Naive B cell (primary cell): ENCODE measurements around the gene GORASP2. TPM values are rescaled to one million over a fixed set of nuclear protein-coding genes. Genes with fewer than 3 reads are reported as not detected.

Experiments used
- ATAC-seq, 2 donors: fragments of 150-1000 bp; cut with Tn5 transposase; 2 replicates each; pipeline ENCODE4 v1.10.0; 2021; ENCODE audit warnings: low read depth in 2 of 2, mild to moderate bottlenecking in 2 of 2, moderate library complexity in 2 of 2
- DNase-seq: peaks from one replicate; pipeline ENCODE4 v3.0.0; 2022
- H3K27ac Mint-ChIP-seq, 6 donors: one replicate each; pipeline ENCODE4 v1.8.0; 2020 to 2022; ENCODE audit warnings: mild to moderate bottlenecking in 6 of 6, mixed read lengths in 6 of 6, moderate library complexity in 5 of 6, inconsistent platforms in 2 of 6
- H3K27me3 Mint-ChIP-seq, 3 donors: one replicate each; pipeline ENCODE4 v1.8.0; 2021 to 2022; ENCODE audit warnings: mixed read lengths in 3 of 3, mild to moderate bottlenecking in 1 of 3
- H3K36me3 Mint-ChIP-seq, 2 donors: one replicate each; pipeline ENCODE4 v1.8.0; 2020 to 2022; ENCODE audit warnings: mixed read lengths in 2 of 2, inconsistent platforms in 1 of 2, mild to moderate bottlenecking in 1 of 2
- H3K4me1 Mint-ChIP-seq, 3 donors: one replicate each; pipeline ENCODE4 v1.8.0; 2020 to 2022; ENCODE audit warnings: mixed read lengths in 3 of 3, inconsistent platforms in 1 of 3, mild to moderate bottlenecking in 1 of 3, moderate library complexity in 1 of 3
- H3K4me3 Mint-ChIP-seq, 8 donors: one replicate each; pipeline ENCODE4 v1.8.0; 2020 to 2022; ENCODE audit warnings: mild to moderate bottlenecking in 8 of 8, mixed read lengths in 8 of 8, moderate library complexity in 8 of 8, inconsistent platforms in 2 of 8
- H3K9me3 Mint-ChIP-seq, 7 donors: one replicate each; pipeline ENCODE4 v1.8.0; 2020 to 2022; ENCODE audit warnings: mixed read lengths in 7 of 7, mild to moderate bottlenecking in 5 of 7, inconsistent platforms in 2 of 7, moderate library complexity in 1 of 7
- polyA plus RNA-seq, 6 donors: library from polyadenylated mRNA; unstranded; fragments of 300-500 nt; fragmentation: Illumina TruSeq; gene quantifications; one replicate each; pipeline ENCODE4 v1.2.3, GENCODE V29; 2021; ENCODE audit warnings: low read depth in 6 of 6

GORASP2 gene
- polyA plus RNA-seq, 6 donors from 2014 or later = 51.7 to 93.6 (median 63.2) TPM

DNA sequence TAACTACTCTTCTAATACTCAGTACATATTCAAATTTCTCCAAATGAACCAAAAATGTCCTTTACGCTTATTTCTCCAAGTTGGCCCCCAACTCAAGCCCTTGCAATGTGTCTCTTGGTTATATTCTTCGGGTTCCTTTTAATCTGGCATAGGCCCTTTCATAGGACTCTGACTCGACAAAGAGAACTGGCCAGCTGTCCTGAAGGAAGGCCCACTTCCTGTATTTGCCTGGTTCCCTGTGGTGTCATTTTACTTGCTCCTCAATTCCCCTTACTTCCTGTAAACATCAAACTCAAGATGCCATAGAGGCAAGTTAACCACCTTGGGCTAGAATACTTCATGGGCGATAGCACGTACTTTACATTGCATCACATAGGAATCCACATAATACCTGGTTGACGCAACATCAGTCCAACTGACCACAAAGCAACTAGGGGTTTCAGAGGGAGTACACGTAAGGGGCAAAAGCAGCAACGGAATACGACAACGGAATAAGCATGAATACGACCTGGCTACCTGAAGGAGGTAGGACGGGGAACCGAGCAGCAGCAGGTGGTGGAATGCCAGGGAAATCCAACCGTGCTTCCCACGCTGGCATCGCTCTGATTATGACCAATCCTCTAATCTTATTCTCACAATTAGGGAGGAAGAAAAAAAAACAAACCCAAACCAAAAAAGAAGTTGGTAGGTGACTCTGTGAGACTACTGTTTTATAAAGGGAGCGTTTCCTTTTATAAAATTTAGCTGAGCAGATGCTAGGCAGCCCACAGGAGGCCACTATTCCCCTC lies 823 bp upstream of the GORASP2 start:
- H3K9me3 Mint-ChIP-seq = peaks cover 0 to 7% (median 0%) of the 10 kb centered on the region in 7 donors
- H3K27me3 Mint-ChIP-seq = no peaks in the 10 kb centered on the region
- no peak for ATAC-seq
- H3K27ac Mint-ChIP-seq = peak overlapping the region; percentile 80 to 96 (median 94)
- peaks cover 22 to 35% (median 25%) of the 10 kb centered on the region in 3 donors for H3K4me1 Mint-ChIP-seq
- H3K36me3 Mint-ChIP-seq = no peaks in the 10 kb centered on the region
- H3K4me3 Mint-ChIP-seq = peak overlapping the region; percentile 90 to 99 (median 94)
- DNase-seq = no peak

DNA sequence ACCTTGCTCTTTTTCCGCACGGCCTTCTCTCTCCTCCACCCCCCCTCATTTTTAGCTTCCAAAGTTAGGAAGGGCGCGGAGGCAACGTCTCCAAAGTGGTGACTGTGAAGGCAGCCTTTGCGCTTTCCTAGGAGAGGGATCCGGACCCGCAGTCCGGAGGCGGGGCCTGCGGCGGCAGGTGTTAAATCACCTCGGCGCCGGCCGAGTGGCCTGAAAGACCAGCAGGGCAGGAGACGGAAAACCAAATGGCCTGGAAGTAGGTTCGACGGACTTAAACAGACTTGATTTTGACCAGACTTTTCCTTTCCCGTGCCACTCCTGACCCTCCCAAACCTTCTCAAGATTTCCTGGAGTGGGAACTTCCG lies 615 bp downstream of the GORASP2 start:
- ATAC-seq = no peak
- DNase-seq = no peak
- peak overlapping the region; percentile 78 to 96 (median 92) for H3K27ac Mint-ChIP-seq
- no peaks in the 10 kb centered on the region for H3K27me3 Mint-ChIP-seq
- H3K4me1 Mint-ChIP-seq = peaks cover 25 to 37% (median 26%) of the 10 kb centered on the region in 3 donors
- H3K4me3 Mint-ChIP-seq = peak overlapping the region; percentile 90 to 99 (median 96)
- H3K36me3 Mint-ChIP-seq = no peaks in the 10 kb centered on the region
- peaks cover 0 to 3% (median 0%) of the 10 kb centered on the region in 7 donors for H3K9me3 Mint-ChIP-seq

DNA sequence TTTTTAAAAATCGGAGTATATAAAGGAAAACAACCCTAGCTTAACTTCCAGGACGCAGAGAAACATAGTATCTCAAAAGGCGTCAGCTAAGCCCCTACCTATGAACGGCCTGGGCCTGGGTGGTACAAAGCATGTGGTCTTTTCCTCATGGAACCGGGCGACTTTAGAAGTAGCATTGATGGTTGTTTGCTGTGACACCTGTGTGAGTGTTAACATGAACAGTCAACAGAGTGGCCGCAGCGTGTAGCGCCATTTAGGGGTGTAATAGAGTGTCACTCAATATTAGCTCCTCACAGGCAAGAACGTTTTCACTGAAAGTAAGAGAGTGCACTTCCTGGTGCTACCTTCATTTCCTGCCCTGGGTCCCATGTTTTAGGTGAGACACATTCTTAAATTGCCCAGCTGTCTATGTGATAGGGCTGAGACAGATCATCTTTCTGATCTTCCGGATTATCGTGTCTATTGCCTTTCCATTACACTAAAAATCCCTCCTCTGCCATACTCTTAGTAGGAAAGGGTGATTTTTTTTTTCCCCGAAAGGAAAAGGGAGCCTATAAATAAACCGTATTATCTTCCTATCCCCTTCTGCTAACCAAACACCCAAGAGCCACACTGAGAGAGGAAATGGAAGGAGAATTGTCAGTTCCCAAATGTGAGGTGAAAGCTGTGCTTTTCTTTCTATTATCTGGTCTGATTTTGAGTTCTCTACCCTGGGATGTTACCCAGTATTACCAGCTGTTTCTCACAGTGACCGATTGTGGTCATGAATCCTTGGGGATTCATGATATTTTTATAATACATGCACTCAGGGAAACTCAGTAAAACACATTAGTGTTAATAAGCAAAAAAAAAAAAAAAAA lies 1.3 kb downstream of the GORASP2 start:
- H3K4me1 Mint-ChIP-seq = peaks cover 26 to 44% (median 27%) of the 10 kb centered on the region in 3 donors
- peak overlapping the region; percentile 78 to 96 (median 92) for H3K27ac Mint-ChIP-seq
- peak; percentile 47 for DNase-seq
- peak; percentile 17 to 32 for ATAC-seq
- no peaks in the 10 kb centered on the region for H3K27me3 Mint-ChIP-seq
- peak overlapping the region; percentile 90 to 99 (median 96) for H3K4me3 Mint-ChIP-seq
- H3K36me3 Mint-ChIP-seq = no peaks in the 10 kb centered on the region
- no peaks in the 10 kb centered on the region for H3K9me3 Mint-ChIP-seq

DNA sequence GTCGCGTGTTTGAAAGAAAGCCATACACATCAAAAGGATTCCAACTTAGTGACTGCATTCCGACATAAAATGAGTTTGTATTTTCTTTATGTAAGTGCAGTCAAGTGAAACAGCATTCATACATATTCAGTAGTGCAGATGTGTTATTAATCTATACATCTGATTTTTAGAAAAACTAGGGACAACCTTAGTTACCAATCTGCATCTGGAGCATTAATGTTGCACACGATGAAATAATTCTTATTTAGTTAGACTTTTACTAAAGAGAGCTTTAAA lies 1.9 kb downstream of the GORASP2 start:
- no peak for DNase-seq
- H3K4me1 Mint-ChIP-seq = peaks cover 26 to 48% (median 32%) of the 10 kb centered on the region in 3 donors
- H3K27me3 Mint-ChIP-seq = no peaks in the 10 kb centered on the region
- H3K9me3 Mint-ChIP-seq = no peaks in the 10 kb centered on the region
- peak overlapping the region in 5 of 8 donors; percentile 90 to 99 (median 93) for H3K4me3 Mint-ChIP-seq
- no peak for ATAC-seq
- H3K27ac Mint-ChIP-seq = no peak overlapping the region
- H3K36me3 Mint-ChIP-seq = no peaks in the 10 kb centered on the region

DNA sequence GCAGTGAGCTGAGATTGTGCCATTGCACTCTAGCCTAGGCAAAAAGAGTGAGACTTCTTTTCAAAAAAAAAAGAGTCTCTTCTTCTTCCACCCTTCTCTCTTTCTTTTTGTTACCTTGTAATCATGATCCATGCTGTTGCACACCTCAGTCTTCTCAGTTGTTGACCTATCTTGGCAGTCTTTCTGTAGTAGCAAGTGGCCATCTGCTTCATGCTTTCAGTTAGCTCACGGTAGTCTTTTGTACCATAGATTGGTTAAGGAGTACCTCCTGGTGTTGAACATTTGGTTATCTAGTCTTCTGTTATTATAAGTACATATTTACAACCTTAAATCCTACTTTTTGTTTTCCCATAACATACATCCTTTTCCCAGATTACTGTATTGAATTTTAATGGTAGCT lies 3.1 kb downstream of the GORASP2 start:
- Mint-ChIP-seq H3K36me3 (no peaks in the 10 kb centered on the region), H3K27ac (no peak overlapping the region), H3K9me3 (no peaks in the 10 kb centered on the region), H3K4me1 (peaks cover 26 to 45% (median 32%) of the 10 kb centered on the region in 3 donors), H3K27me3 (no peaks in the 10 kb centered on the region), H3K4me3 (peak overlapping the region in 1 of 8 donors; percentile 72)
- no peak for DNase-seq
- ATAC-seq = no peak

DNA sequence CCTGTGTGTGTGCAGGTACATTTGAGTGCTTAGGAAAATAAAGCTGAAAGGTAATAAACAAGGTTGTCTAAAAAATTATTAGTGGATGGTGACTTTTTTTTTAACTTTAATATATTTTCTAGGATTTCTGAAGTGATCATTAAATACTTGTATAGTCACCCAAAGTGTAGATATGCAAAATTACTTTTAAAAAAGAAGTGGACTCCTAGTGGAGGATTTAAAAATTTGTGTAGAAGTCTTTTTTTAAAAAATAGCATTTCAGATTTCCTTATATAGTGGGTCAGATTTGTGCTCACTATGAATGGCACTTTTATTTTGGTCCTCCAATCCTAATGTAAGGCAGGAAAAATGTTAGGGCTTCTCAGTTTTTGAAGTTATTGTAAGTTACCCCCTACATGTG lies 3.9 kb downstream of the GORASP2 start:
- no peaks in the 10 kb centered on the region for H3K9me3 Mint-ChIP-seq
- no peak overlapping the region for H3K27ac Mint-ChIP-seq
- peaks cover 30 to 49% (median 32%) of the 10 kb centered on the region in 3 donors for H3K4me1 Mint-ChIP-seq
- no peaks in the 10 kb centered on the region for H3K27me3 Mint-ChIP-seq
- DNase-seq (no peak), ATAC-seq (no peak)
- peak overlapping the region in 1 of 8 donors; percentile 72 for H3K4me3 Mint-ChIP-seq
- no peaks in the 10 kb centered on the region for H3K36me3 Mint-ChIP-seq

DNA sequence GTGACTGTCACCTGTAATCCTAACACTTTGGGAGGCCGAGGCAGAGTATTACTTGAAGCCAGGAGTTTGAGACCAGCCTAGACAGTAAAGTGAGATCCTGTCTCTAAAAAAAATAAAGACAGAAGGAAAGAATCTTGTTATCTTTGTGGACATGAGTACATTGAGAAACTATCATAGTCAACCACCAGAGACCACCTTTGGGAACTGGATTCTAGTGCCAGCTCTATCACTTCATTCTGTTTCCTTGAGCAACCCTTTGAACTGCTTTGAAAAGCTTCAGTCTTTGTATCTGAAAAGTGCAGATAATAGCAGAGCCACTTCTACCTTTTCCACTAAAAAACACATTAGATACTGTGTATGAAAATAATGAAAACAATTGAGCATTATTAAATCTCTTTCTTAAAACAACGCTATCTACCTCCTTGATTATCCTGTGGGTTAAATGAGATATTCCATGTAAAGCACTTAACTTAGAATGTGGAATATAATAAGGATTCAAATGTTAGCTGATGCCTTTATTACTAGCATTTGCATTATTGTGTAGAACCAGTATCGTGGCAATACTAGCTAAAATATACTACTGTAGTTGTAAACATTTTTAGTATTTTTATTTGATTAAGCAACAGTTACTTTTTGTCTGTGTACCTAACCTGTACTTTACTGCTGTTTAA lies 8.8 kb downstream of the GORASP2 start:
- no peak overlapping the region for H3K4me3 Mint-ChIP-seq
- no peaks in the 10 kb centered on the region for H3K36me3 Mint-ChIP-seq
- DNase-seq = no peak
- H3K4me1 Mint-ChIP-seq = peaks cover 30 to 58% (median 34%) of the 10 kb centered on the region in 3 donors
- H3K27ac Mint-ChIP-seq = peak overlapping the region in 2 of 6 donors; percentile 18 to 73
- H3K9me3 Mint-ChIP-seq = no peaks in the 10 kb centered on the region
- H3K27me3 Mint-ChIP-seq = no peaks in the 10 kb centered on the region
- no peak for ATAC-seq

DNA sequence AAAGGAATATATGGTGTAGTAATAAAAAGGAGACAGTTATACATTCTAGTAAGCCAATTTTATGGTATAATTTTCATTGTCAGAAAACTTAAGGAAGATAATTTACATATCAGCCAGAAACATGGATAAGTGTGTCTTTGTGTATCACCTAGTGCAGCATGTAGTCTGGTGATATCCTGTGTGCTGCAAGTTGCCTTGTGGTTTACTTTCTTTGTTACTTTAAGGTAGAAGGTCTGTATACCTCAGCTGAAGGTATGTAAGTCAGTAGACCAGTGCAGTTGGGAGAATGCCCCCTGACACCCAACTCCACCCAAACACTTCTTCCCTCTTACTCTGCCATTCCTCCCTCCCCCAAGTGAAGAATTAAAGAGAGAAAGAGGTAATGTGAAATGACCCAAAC lies 11.0 kb downstream of the GORASP2 start:
- ATAC-seq = no peak
- DNase-seq = no peak
- Mint-ChIP-seq H3K4me1 (peaks cover 31 to 62% (median 45%) of the 10 kb centered on the region in 3 donors), H3K9me3 (no peaks in the 10 kb centered on the region), H3K4me3 (no peak overlapping the region), H3K27ac (peak overlapping the region in 1 of 6 donors; percentile 65), H3K27me3 (no peaks in the 10 kb centered on the region), H3K36me3 (no peaks in the 10 kb centered on the region)

DNA sequence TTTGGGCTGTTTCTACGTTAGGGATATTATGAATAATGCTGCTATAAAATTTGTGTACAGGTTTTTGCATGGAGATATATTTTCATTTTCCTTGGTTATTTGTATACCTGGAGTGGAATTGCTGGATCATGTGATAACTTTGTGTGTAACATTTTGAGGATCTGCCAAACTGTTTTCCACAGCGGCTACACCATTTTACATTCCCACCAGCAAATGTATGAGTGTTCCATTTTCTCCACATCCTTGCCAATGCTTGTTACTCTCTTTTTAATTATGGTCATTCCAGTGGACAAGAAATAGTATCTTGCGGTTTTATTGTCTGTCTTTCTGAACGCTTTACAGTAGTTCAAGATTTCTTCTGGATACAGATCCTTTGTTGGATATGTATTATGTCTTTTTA lies 13.6 kb downstream of the GORASP2 start:
- H3K27ac Mint-ChIP-seq = peak overlapping the region in 2 of 6 donors; percentile 6 to 49
- H3K4me1 Mint-ChIP-seq = peaks cover 33 to 55% (median 39%) of the 10 kb centered on the region in 3 donors
- H3K27me3 Mint-ChIP-seq = no peaks in the 10 kb centered on the region
- H3K9me3 Mint-ChIP-seq = no peaks in the 10 kb centered on the region
- DNase-seq (no peak), ATAC-seq (no peak)
- H3K4me3 Mint-ChIP-seq = no peak overlapping the region
- no peaks in the 10 kb centered on the region for H3K36me3 Mint-ChIP-seq

DNA sequence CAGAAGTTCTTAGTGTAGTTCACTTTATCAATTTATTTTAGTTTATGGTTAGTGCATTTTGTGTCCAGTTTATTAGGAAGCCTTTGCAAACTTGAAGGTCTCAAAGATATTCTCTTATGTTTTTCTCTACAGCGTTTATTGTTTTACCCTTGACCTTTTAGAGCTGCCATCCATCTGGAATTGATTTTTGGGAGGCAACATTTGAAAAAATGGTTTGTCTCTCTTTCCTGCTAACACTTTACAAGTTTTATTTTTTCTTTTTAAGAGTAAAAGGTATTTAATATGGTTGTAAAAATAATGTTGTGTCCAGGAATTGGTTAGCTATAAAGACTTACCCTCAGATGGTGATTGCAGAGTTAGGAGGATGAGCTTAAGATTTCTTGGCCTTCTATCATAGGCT lies 14.0 kb downstream of the GORASP2 start:
- no peak overlapping the region for H3K4me3 Mint-ChIP-seq

DNA sequence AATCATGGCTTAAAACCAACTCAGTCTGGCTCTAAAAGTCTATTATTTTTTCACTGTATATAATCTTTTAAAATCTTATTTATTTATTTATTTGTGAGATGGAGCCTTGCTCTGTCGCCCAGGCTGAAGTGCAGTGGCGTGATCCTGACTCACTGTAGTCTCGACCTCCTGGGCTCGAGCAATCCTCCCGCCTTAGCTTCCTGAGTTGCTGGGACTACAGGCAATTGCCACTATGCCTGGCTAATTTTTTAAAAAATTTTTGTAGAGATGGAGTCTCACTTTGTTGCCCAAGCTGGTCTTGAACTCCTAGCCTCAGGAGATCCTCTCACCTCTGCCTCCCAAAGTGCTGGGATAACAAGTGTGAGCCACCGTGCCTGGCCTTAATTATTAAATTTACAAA lies 14.5 kb downstream of the GORASP2 start:
- Mint-ChIP-seq H3K4me3 (no peak overlapping the region), H3K4me1 (peaks cover 33 to 47% (median 39%) of the 10 kb centered on the region in 3 donors), H3K36me3 (no peaks in the 10 kb centered on the region), H3K9me3 (no peaks in the 10 kb centered on the region), H3K27me3 (no peaks in the 10 kb centered on the region), H3K27ac (no peak overlapping the region)
- no peak for ATAC-seq
- no peak for DNase-seq

More for the DNA sequence above, 14.0 kb downstream of the GORASP2 start:
- Mint-ChIP-seq H3K36me3 (no peaks in the 10 kb centered on the region), H3K9me3 (no peaks in the 10 kb centered on the region), H3K4me1 (peaks cover 33 to 52% (median 39%) of the 10 kb centered on the region in 3 donors), H3K27ac (no peak overlapping the region), H3K27me3 (no peaks in the 10 kb centered on the region)
- DNase-seq (no peak), ATAC-seq (no peak)

DNA sequence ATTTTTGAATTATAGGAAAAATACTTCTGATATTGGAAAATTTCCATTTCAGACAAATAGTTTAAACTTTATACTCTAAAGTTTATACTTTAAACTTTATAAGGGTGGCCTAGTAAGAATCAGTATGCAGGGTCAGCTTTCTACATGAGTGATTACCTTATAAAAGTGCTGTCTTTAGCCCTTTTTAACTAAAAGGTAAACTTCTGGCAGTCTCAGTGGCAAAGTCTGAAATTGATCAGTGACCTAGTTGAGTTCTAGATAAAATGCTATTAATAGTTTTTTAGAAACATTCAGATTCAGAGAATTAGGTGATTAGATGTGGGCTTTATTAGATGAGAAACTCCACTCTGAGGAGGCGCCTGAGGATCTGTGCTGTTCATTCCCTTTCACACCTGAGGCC lies 15.5 kb downstream of the GORASP2 start:
- ATAC-seq (no peak), DNase-seq (no peak)
- Mint-ChIP-seq H3K4me1 (peaks cover 33 to 42% (median 39%) of the 10 kb centered on the region in 3 donors), H3K36me3 (no peaks in the 10 kb centered on the region), H3K4me3 (no peak overlapping the region), H3K27me3 (no peaks in the 10 kb centered on the region), H3K9me3 (no peaks in the 10 kb centered on the region), H3K27ac (no peak overlapping the region)

DNA sequence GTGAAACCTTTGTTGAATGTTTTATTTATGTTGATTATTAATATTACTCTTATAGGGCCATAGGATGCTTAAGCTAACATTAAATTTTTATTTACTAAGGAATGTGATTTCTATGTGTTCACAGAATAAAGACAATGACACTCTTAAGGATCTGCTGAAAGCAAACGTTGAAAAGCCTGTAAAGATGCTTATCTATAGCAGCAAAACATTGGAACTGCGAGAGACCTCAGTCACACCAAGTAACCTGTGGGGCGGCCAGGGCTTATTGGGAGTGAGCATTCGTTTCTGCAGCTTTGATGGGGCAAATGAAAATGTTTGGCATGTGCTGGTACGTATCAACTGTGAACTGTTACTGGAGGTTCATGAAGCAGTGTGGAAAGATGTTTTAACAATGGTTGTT lies 20.4 kb downstream of the GORASP2 start:
- H3K27ac Mint-ChIP-seq = peak overlapping the region in 1 of 6 donors; percentile 42
- no peaks in the 10 kb centered on the region for H3K27me3 Mint-ChIP-seq
- H3K36me3 Mint-ChIP-seq = peaks cover 20 to 30% of the 10 kb centered on the region in 2 donors
- DNase-seq (no peak), ATAC-seq (no peak)
- H3K4me3 Mint-ChIP-seq = no peak overlapping the region
- H3K9me3 Mint-ChIP-seq = no peaks in the 10 kb centered on the region
- peaks cover 17 to 22% (median 21%) of the 10 kb centered on the region in 3 donors for H3K4me1 Mint-ChIP-seq
